OCI-LY1 (cell line): ENCODE data around the gene SFRP2.

Source experiments
- CTCF ChIP-seq: fragments of 200-600 bp; sonication (generic), shearing (Covaris generic); IDR thresholded peaks from 2 replicates; pipeline ENCODE4 v1.5.1; 2017; ENCODE audit warnings: mild to moderate bottlenecking, antibody characterized with exemption, low read length, moderate library complexity, mixed read lengths
- EZH2 ChIP-seq: fragments of 200-600 bp; sonication (generic), shearing (Covaris generic); IDR thresholded peaks from 2 replicates; pipeline ENCODE4 v1.8.0; 2017; ENCODE audit warnings: borderline replicate concordance, mixed run types, mild to moderate bottlenecking, antibody characterized with exemption, low read length, moderate library complexity, mixed read lengths

- no peak for TF ChIP-seq CTCF
- TF ChIP-seq EZH2 = no peak
Observed at GRCh38 chr4:153758688-153759406, 30.0 kb downstream of the SFRP2 start.
